Trophoblast cell (in vitro differentiated cells and primary cell): ENCODE data around the gene GOLT1B. TPM values are rescaled to one million over a fixed set of nuclear protein-coding genes. Genes with fewer than 3 reads are reported as not detected.

ENCODE experiments used
- DNase-seq, 2 donors: peaks; one replicate each; pipeline ENCODE4 v3.0.0-alpha.2; 2016
- H2AFZ ChIP-seq: 2 replicates; pipeline ENCODE4 v1.6.1; 2013; ENCODE audit warnings: low read length, moderate library complexity, mild to moderate bottlenecking; ENCODE audit not compliant: insufficient read depth, poor library complexity
- H2AK5ac ChIP-seq: 2 replicates; pipeline ENCODE4 v1.6.1; 2013; ENCODE audit warnings: mild to moderate bottlenecking, low read length
- H2BK120ac ChIP-seq: 2 replicates; pipeline ENCODE4 v1.6.1; 2013; ENCODE audit warnings: low read length, mild to moderate bottlenecking, moderate library complexity; ENCODE audit not compliant: insufficient read depth, poor library complexity
- H2BK12ac ChIP-seq: 2 replicates; pipeline ENCODE4 v1.6.1; 2013; ENCODE audit warnings: mild to moderate bottlenecking, low read length, moderate library complexity
- H2BK5ac ChIP-seq: 2 replicates; pipeline ENCODE4 v1.6.1; 2013; ENCODE audit warnings: low read length, low read depth, moderate library complexity, mild to moderate bottlenecking; ENCODE audit not compliant: poor library complexity
- H3K14ac ChIP-seq: 2 replicates; pipeline ENCODE4 v1.6.1; 2013; ENCODE audit warnings: mild to moderate bottlenecking, low read length
- H3K18ac ChIP-seq: 2 replicates; pipeline ENCODE4 v1.6.1; 2013; ENCODE audit warnings: mild to moderate bottlenecking, low read length
- H3K23ac ChIP-seq: 2 replicates; pipeline ENCODE4 v1.6.1; 2013; ENCODE audit warnings: low read length
- H3K27ac ChIP-seq: 2 replicates; pipeline ENCODE4 v1.5.1; 2013; ENCODE audit warnings: low read depth, mild to moderate bottlenecking, inconsistent platforms, low read length, moderate library complexity
- H3K27me3 ChIP-seq: 2 replicates; pipeline ENCODE4 v1.6.1; 2013; ENCODE audit warnings: inconsistent platforms, mild to moderate bottlenecking, low read length, moderate library complexity; ENCODE audit not compliant: insufficient read depth
- H3K36me3 ChIP-seq, 2 experiments: 1 replicate in 1 of 2; 2 replicates in 1 of 2; pipeline ENCODE4 v1.6.1; 2013; ENCODE audit warnings: low read length in 2 of 2, mild to moderate bottlenecking in 2 of 2, moderate library complexity in 1 of 2; ENCODE audit not compliant: insufficient read depth in 2 of 2, control insufficient read depth in 1 of 2
- H3K4ac ChIP-seq: 2 replicates; pipeline ENCODE4 v1.6.1; 2013; ENCODE audit warnings: low read depth, mild to moderate bottlenecking, low read length, moderate library complexity
- H3K4me1 ChIP-seq, 2 experiments: 1 replicate in 1 of 2; 2 replicates in 1 of 2; pipeline ENCODE4 v1.6.1; 2013; ENCODE audit warnings: low read length in 2 of 2, mild to moderate bottlenecking in 2 of 2, moderate library complexity in 1 of 2; ENCODE audit not compliant: insufficient read depth in 2 of 2, control insufficient read depth in 1 of 2
- H3K4me2 ChIP-seq: 2 replicates; pipeline ENCODE4 v1.6.1; 2013; ENCODE audit warnings: inconsistent platforms, mild to moderate bottlenecking, low read length, moderate library complexity
- H3K4me3 ChIP-seq: 2 replicates; pipeline ENCODE4 v1.5.1; 2013; ENCODE audit warnings: mild to moderate bottlenecking, low read depth, low read length, inconsistent platforms
- H3K79me1 ChIP-seq: one replicate; pipeline ENCODE4 v1.6.1; 2013; ENCODE audit warnings: low read length
- H3K79me2 ChIP-seq: 2 replicates; pipeline ENCODE4 v1.6.1; 2013; ENCODE audit warnings: low read length, mild to moderate bottlenecking; ENCODE audit not compliant: control insufficient read depth, insufficient read depth, poor library complexity
- H3K9ac ChIP-seq: 2 replicates; pipeline ENCODE4 v1.6.1; 2013; ENCODE audit warnings: mild to moderate bottlenecking, low read length
- H3K9me3 ChIP-seq: 2 replicates; pipeline ENCODE4 v1.6.1; 2013; ENCODE audit warnings: low read depth, mild to moderate bottlenecking, control low read depth, inconsistent platforms, low read length; ENCODE audit not compliant: insufficient read depth
- H4K12ac ChIP-seq: 2 replicates; pipeline ENCODE4 v1.6.1; 2013; ENCODE audit warnings: low read depth, mild to moderate bottlenecking, low read length, moderate library complexity
- H4K8ac ChIP-seq: 2 replicates; pipeline ENCODE4 v1.6.1; 2013; ENCODE audit warnings: low read depth, mild to moderate bottlenecking, low read length, moderate library complexity
- H4K91ac ChIP-seq: one replicate; pipeline ENCODE4 v1.6.1; 2013; ENCODE audit warnings: low read depth, mild to moderate bottlenecking, low read length, moderate library complexity
- WGBS: extraction: QIAGEN DNeasy Blood & Tissue Kit; methylation state at CpG from one replicate; pipeline ENCODE4 v1.1.7; 2013; ENCODE audit warnings: missing lambda C conversion rate; ENCODE audit not compliant: insufficient read length, insufficient coverage; ENCODE audit errors: extremely low coverage; 5-methylcytosine and 5-hydroxymethylcytosine counted together
- polyA plus RNA-seq: library from polyadenylated mRNA; stranded (reverse); fragments of 200-250 nt; gene quantifications from 2 replicates; pipeline ENCODE4 v1.2.3, GENCODE V29; 2013

The GOLT1B gene, protein sequence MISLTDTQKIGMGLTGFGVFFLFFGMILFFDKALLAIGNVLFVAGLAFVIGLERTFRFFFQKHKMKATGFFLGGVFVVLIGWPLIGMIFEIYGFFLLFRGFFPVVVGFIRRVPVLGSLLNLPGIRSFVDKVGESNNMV
- polyA plus RNA-seq: 38.9 and 45.4 TPM in 2 replicates

GRCh38 chr12:21501258-21502163 is at the start of gene GOLT1B, which contains the start of gene RECQL:
Gene GOLT1B (plus strand): TSS chr12:21501789. CDS start chr12:21501924, 135 bp downstream.
Gene RECQL (minus strand): TSS chr12:21501635. CDS start chr12:21499570, 2,065 bp downstream.
- WGBS: no CpG with 5 or more reads among the region's 61 CpGs

DNA sequence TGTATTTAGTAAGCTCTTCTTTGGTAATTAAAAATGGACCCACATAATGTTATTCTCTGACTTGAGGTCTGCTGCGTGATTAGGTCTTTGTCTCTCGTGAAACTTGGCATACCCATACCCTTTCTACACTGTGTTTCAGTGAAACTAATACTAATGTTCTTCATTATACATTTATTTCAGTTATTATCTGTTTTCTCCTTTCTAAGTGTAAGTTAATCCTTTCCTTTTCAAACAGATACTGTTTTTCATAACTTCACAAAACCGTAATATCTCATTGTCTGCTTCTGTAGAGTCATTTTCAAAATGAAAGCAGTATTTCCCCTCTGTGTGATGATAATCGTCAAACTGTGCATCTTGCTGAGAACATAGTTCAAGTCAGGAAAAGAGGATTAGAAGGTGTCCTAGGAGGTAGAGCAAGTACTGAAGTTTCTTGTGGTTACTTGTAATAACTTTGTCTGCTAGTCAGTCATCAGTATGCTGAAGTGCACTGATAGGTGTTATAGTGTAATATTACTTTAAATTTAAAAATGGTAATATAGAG is 48.2 kb upstream of the GOLT1B start:
- Histone ChIP-seq H2BK5ac (no peak overlapping the region), H3K4ac (no peak overlapping the region), H3K9me3 (no peaks in the 10 kb centered on the region), H2BK120ac (no peak overlapping the region), H3K14ac (no peak overlapping the region), H4K8ac (no peak overlapping the region), H2AFZ (no peak overlapping the region), H3K36me3 (no peaks in the 10 kb centered on the region), H4K91ac (no peak overlapping the region), H4K12ac (no peak overlapping the region), H3K27me3 (no peaks in the 10 kb centered on the region), H3K4me1 (no peaks in the 10 kb centered on the region), H3K27ac (no peak overlapping the region), H2AK5ac (no peak overlapping the region), H3K4me3 (no peak overlapping the region), H3K18ac (no peak overlapping the region), H3K9ac (no peak overlapping the region), H3K79me2 (no peaks in the 10 kb centered on the region), H3K23ac (no peak overlapping the region), H2BK12ac (no peak overlapping the region), H3K79me1 (no peaks in the 10 kb centered on the region), H3K4me2 (no peak overlapping the region)
- DNase-seq: no peak
- WGBS: no CpG with 5 or more reads among the region's 4 CpGs

More at GRCh38 chr12:21501258-21502163, at the start of gene GOLT1B, which contains the start of gene RECQL:
- peak within 1 kb of the TSS; percentile 96 for H3K4me3 ChIP-seq
- peak; percentile 95 to 99 for DNase-seq
- H3K4me2 ChIP-seq: peak within 1 kb of the TSS; percentile 91
- H2AFZ ChIP-seq: peak within 1 kb of the TSS; percentile 97
- H3K4me1 ChIP-seq: peaks cover 2 to 4% of the 10 kb centered on the region in 2 experiments
- peaks cover 7% of the 10 kb centered on the region for H3K79me2 ChIP-seq
- H3K27ac ChIP-seq: peak within 1 kb of the TSS; percentile 66
- H3K9ac ChIP-seq: peak within 1 kb of the TSS; percentile 91
- peaks cover 4% of the 10 kb centered on the region for H3K79me1 ChIP-seq
- peak within 1 kb of the TSS; percentile 94 for H4K91ac ChIP-seq
- H3K4ac ChIP-seq: peak within 1 kb of the TSS; percentile 95
- no peaks in the 10 kb centered on the region for H3K27me3 ChIP-seq
- peak within 1 kb of the TSS; percentile 63 for H2BK120ac ChIP-seq
- H2BK12ac ChIP-seq: no peak within 1 kb of the TSS
- peak within 1 kb of the TSS; percentile 93 for H3K14ac ChIP-seq
- H3K18ac ChIP-seq: peak within 1 kb of the TSS; percentile 89
- H3K9me3 ChIP-seq: no peaks in the 10 kb centered on the region
- H3K36me3 ChIP-seq: peaks cover 2 to 12% of the 10 kb centered on the region in 2 experiments
- peak within 1 kb of the TSS; percentile 60 for H2AK5ac ChIP-seq
- H4K8ac ChIP-seq: peak within 1 kb of the TSS; percentile 99
- no peak within 1 kb of the TSS for H3K23ac ChIP-seq
- H2BK5ac ChIP-seq: peak within 1 kb of the TSS; percentile 56
- peak within 1 kb of the TSS; percentile 97 for H4K12ac ChIP-seq

DNA sequence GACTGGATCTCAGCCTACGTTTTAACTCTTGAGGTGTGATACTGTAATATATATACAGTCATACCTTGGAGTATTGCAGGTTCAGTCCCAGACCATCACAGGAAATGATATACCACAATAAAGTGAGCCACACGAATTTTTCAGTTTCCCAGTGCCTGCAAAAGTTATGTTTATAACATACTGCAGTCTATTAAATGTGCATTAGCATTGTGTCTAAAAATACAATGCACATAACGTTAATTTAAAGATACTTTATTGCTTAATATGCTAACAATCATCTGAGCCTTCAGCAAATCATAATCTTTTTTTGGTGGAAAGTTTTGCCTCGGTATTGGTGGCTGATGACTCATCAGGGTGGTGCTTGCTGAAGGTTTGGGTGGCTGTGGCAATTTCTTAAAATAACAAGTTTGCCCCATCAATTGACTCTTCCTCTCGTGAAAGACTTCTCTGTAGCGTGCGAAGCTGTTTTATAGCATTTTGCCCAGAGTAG is 45.3 kb upstream of the GOLT1B start:
- Histone ChIP-seq H2BK12ac (no peak overlapping the region), H2AFZ (no peak overlapping the region), H4K12ac (no peak overlapping the region), H4K91ac (no peak overlapping the region), H2BK5ac (no peak overlapping the region), H3K79me1 (no peaks in the 10 kb centered on the region), H3K4ac (no peak overlapping the region), H3K23ac (no peak overlapping the region), H3K18ac (no peak overlapping the region), H3K27me3 (no peaks in the 10 kb centered on the region), H4K8ac (no peak overlapping the region), H3K9me3 (no peaks in the 10 kb centered on the region), H2AK5ac (no peak overlapping the region), H3K27ac (no peak overlapping the region), H3K14ac (no peak overlapping the region), H3K4me2 (no peak overlapping the region), H3K36me3 (no peaks in the 10 kb centered on the region), H3K79me2 (no peaks in the 10 kb centered on the region), H3K4me3 (no peak overlapping the region), H3K9ac (no peak overlapping the region), H2BK120ac (no peak overlapping the region), H3K4me1 (no peaks in the 10 kb centered on the region)
- no CpG with 5 or more reads among the region's 7 CpGs for WGBS
- DNase-seq: no peak

- H4K91ac ChIP-seq: no peak overlapping the region
- no peak overlapping the region for H4K8ac ChIP-seq
- H3K9ac ChIP-seq: no peak overlapping the region
- no peak overlapping the region for H3K18ac ChIP-seq
- H3K79me2 ChIP-seq: no peaks in the 10 kb centered on the region
- WGBS: no CpG with 5 or more reads among the region's 2 CpGs
- H2BK5ac ChIP-seq: no peak overlapping the region
- no peak overlapping the region for H2BK12ac ChIP-seq
- H3K23ac ChIP-seq: no peak overlapping the region
- no peak overlapping the region for H2AK5ac ChIP-seq
- no peak overlapping the region for H3K4me2 ChIP-seq
- H3K36me3 ChIP-seq: no peaks in the 10 kb centered on the region
- H3K9me3 ChIP-seq: no peaks in the 10 kb centered on the region
- no peak overlapping the region for H3K4ac ChIP-seq
- no peak overlapping the region for H3K14ac ChIP-seq
- no peaks in the 10 kb centered on the region for H3K79me1 ChIP-seq
- H4K12ac ChIP-seq: no peak overlapping the region
- no peaks in the 10 kb centered on the region for H3K4me1 ChIP-seq
- H3K4me3 ChIP-seq: no peak overlapping the region
- H3K27me3 ChIP-seq: no peaks in the 10 kb centered on the region
- no peak for DNase-seq
- no peak overlapping the region for H2BK120ac ChIP-seq
- H2AFZ ChIP-seq: no peak overlapping the region
- no peak overlapping the region for H3K27ac ChIP-seq
These were observed 42.1 kb upstream of the GOLT1B start for GRCh38 chr12:21459474-21459873.
